ENCODE measurements around the gene CCDC60. TPM values are rescaled to one million over a fixed set of nuclear protein-coding genes. Genes with fewer than 3 reads are reported as not detected.

CCDC60 gene
- total RNA-seq, 4 donors from 2014 or later, result not detected

DNA sequence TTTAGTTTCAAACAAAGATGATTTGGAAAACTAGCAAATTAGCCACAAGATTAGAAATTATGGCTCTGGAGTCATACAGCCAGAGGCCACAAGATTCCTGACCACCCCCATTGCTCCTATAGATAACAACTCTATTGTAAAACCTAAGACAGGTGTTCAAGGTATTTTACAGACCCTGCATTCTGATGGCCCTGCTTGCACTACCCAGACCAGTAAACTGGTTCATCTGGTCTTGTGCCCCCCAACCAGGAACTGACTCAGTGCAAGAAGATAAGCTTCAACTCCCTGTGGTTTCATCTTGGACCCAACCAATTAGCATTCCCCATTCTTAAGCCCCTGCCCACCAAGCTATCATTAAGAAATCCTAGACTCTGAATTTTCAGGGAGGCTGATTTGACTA is 125.0 kb downstream of the CCDC60 start:
- H3K27me3 ChIP-seq, result no peaks in the 10 kb centered on the region
- TF ChIP-seq POLR2A (IDR thresholded peaks at IDR 0.05), result no peak
- TF ChIP-seq, protein P1, sequence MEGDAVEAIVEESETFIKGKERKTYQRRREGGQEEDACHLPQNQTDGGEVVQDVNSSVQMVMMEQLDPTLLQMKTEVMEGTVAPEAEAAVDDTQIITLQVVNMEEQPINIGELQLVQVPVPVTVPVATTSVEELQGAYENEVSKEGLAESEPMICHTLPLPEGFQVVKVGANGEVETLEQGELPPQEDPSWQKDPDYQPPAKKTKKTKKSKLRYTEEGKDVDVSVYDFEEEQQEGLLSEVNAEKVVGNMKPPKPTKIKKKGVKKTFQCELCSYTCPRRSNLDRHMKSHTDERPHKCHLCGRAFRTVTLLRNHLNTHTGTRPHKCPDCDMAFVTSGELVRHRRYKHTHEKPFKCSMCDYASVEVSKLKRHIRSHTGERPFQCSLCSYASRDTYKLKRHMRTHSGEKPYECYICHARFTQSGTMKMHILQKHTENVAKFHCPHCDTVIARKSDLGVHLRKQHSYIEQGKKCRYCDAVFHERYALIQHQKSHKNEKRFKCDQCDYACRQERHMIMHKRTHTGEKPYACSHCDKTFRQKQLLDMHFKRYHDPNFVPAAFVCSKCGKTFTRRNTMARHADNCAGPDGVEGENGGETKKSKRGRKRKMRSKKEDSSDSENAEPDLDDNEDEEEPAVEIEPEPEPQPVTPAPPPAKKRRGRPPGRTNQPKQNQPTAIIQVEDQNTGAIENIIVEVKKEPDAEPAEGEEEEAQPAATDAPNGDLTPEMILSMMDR (IDR thresholded peaks at IDR 0.05 in 4 of 5, conservative IDR thresholded peaks at IDR 0.05 in 1 of 5), result no peak
- ATAC-seq (no peak), DNase-seq (no peak)
- in situ Hi-C loops (cut with MboI; ENCODE audit: low sequenced_read_pairs in 4 of 4), result no loop called here
- intact Hi-C loops (cut with DNase I; ENCODE audit: low total_unique reads), result no loop called here
- H3K4me1 ChIP-seq, result no peaks in the 10 kb centered on the region
- no peaks in the 10 kb centered on the region for H3K36me3 ChIP-seq
- no peaks in the 10 kb centered on the region for H3K9me3 ChIP-seq
- H3K4me3 ChIP-seq, result no peak overlapping the region
- no peak overlapping the region for H3K27ac ChIP-seq

DNA sequence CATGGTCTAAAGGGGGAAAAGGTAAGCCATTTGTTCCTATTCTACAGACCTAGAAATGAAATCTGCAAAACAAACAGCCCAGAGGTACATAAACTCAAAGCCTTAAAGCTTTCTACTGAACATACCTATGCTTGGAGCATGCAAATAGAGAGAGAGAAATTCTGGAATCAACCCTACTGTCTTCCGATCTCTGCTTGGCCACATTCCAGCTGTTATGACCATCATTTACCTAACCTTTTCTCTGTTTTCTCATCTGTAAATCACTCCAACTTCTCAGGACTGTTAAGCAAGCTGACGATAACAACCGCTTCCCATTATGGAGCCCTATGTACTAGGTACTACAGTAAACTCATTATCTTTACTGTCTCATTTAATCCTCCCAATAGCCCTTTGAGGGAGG is 126.3 kb downstream of the CCDC60 start:
- intact Hi-C loops (cut with DNase I; ENCODE audit: low total_unique reads), result no loop called here
- Histone ChIP-seq H3K27ac (no peak overlapping the region), H3K4me3 (no peak overlapping the region), H3K27me3 (no peaks in the 10 kb centered on the region), H3K4me1 (no peaks in the 10 kb centered on the region), H3K36me3 (no peaks in the 10 kb centered on the region), H3K9me3 (no peaks in the 10 kb centered on the region)
- ATAC-seq (no peak), DNase-seq (no peak)
- TF ChIP-seq, protein P1 (IDR thresholded peaks at IDR 0.05 in 4 of 5, conservative IDR thresholded peaks at IDR 0.05 in 1 of 5), result no peak
- no peak for TF ChIP-seq POLR2A (IDR thresholded peaks at IDR 0.05)
- in situ Hi-C loops (cut with MboI; ENCODE audit: low sequenced_read_pairs in 4 of 4), result no loop called here

DNA sequence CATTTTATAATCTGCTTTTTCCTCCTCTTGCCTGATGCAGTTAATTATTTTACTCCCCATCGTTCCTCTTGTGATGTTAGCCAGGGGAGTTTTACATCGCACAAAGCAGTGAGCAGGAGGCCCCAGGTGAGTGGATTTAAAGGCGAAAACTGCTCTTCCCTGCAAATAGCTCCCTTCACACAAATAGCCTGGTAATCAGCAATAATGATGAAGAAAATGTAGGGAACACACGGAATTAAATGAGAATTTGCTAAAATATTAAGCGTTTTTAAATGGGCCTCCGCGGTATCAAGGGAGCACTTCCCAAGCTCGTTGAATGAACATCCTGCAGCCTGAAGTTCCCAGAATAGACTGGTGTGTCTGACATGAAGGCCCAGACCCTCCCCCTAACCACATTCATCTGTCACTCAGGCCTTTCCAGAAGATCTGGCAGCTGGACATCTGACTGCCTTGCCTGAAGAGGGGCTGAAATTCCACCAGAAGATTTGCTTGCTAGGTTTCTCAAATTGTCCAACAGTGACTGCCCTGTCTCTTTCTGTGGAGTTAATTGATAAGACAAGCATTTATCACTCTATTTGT is 127.2 kb downstream of the CCDC60 start:
- no peak for DNase-seq
- TF ChIP-seq, protein P1 (IDR thresholded peaks at IDR 0.05 in 4 of 5, conservative IDR thresholded peaks at IDR 0.05 in 1 of 5), result no peak
- TF ChIP-seq POLR2A (IDR thresholded peaks at IDR 0.05), result no peak
- Histone ChIP-seq H3K36me3 (no peaks in the 10 kb centered on the region), H3K9me3 (no peaks in the 10 kb centered on the region), H3K4me3 (no peak overlapping the region), H3K27me3 (no peaks in the 10 kb centered on the region), H3K4me1 (no peaks in the 10 kb centered on the region), H3K27ac (no peak overlapping the region)
- intact Hi-C loops (cut with DNase I; ENCODE audit: low total_unique reads), result no loop called here
- no peak for ATAC-seq
- in situ Hi-C loops (cut with MboI; ENCODE audit: low sequenced_read_pairs in 4 of 4), result no loop called here

DNA sequence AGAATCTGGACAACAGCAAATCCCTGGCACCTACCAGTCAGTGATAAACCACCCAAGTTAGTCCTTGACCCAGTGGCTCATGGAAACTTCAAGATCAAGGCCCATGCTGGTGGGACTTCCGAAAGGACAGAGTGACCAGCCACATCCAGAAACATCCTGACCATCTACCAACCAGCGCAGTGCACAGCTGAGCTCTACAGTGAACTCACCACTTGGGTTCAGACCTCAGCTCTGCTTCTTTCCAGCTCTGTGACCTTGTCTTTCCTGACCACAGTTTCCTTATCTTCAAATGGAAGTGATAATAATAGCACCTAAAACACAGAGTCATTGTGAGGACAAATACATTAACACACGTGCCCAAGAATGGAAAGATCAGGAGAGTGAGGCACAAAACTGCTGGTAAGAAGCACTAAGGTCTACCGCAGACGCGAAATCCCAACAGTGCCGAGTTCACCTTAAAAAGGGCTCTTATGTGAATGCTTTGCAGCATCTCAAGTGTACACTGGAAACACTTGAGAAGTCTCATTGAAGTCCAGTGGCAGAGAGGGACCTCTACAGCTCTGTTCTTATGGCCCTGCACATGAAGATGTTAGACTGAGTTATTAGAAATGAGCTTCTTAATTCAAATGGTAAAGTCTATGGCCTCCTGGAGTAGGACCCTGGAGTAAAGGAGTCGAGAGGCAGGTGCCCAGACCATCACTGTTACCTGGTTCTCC is 128.8 kb downstream of the CCDC60 start:
- in situ Hi-C loops (cut with MboI; ENCODE audit: low sequenced_read_pairs in 4 of 4) (no loop called here), intact Hi-C loops (cut with DNase I; ENCODE audit: low total_unique reads) (no loop called here)
- Histone ChIP-seq H3K36me3 (no peaks in the 10 kb centered on the region), H3K27ac (no peak overlapping the region), H3K27me3 (no peaks in the 10 kb centered on the region), H3K4me1 (no peaks in the 10 kb centered on the region), H3K9me3 (no peaks in the 10 kb centered on the region), H3K4me3 (no peak overlapping the region)
- TF ChIP-seq, protein P1 (IDR thresholded peaks at IDR 0.05 in 4 of 5, conservative IDR thresholded peaks at IDR 0.05 in 1 of 5), result no peak
- no peak for TF ChIP-seq POLR2A (IDR thresholded peaks at IDR 0.05)
- no peak for ATAC-seq
- no peak for DNase-seq

Data from gastrocnemius medialis (tissue), 4 donors.